Progenitor cell of endocrine pancreas (in vitro differentiated cells): Measurements from ENCODE around the gene OGG1. TPM values are rescaled to one million over a fixed set of nuclear protein-coding genes. Genes with fewer than 3 reads are reported as not detected.
A peak's percentile ranks its signal among the peaks of the same experiment; 100 is the strongest.

ENCODE experiments used
- DNase-seq: peaks from one replicate; pipeline ENCODE4 v3.0.0; 2021; ENCODE audit warnings: low spot score; ENCODE audit not compliant: unreplicated experiment
- H3K27ac Mint-ChIP-seq: 2 replicates; pipeline ENCODE4 v1.8.0; 2021; ENCODE audit warnings: mild to moderate bottlenecking, moderate library complexity, mixed read lengths
- H3K27me3 Mint-ChIP-seq: 2 replicates; pipeline ENCODE4 v1.8.0; 2021; ENCODE audit warnings: mixed read lengths
- H3K36me3 Mint-ChIP-seq: 2 replicates; pipeline ENCODE4 v1.8.0; 2022; ENCODE audit warnings: mixed read lengths; ENCODE audit not compliant: insufficient read depth
- H3K4me1 Mint-ChIP-seq: 2 replicates; pipeline ENCODE4 v1.8.0; 2021; ENCODE audit warnings: low read depth, mixed read lengths
- H3K4me3 Mint-ChIP-seq: 2 replicates; pipeline ENCODE4 v1.8.0; 2021; ENCODE audit warnings: low read depth, mild to moderate bottlenecking, moderate library complexity, mixed read lengths
- H3K9me3 Mint-ChIP-seq: 2 replicates; pipeline ENCODE4 v1.8.0; 2021; ENCODE audit warnings: low read depth, mixed read lengths
- CTCF ChIP-seq: fragments of 200-600 bp; sonication (generic); IDR thresholded peaks from one replicate; pipeline ENCODE4 v1.5.0; 2021; ENCODE audit warnings: antibody characterized with exemption, mild to moderate bottlenecking; ENCODE audit not compliant: unreplicated experiment
- total RNA-seq: library from RNA; stranded (reverse); gene quantifications from 2 replicates; pipeline ENCODE4 v1.2.1, GENCODE V29; 2021

OGG1 gene
- total RNA-seq, 1 donor from 2014 or later = 47.7 TPM

GRCh38 chr3:9765865-9766264 is 16.1 kb downstream of the OGG1 start:
- Mint-ChIP-seq H3K27me3 (no peaks in the 10 kb centered on the region), H3K27ac (no peak overlapping the region), H3K4me3 (no peak overlapping the region), H3K36me3 (peaks cover 6% of the 10 kb centered on the region), H3K4me1 (peaks cover 16% of the 10 kb centered on the region), H3K9me3 (no peaks in the 10 kb centered on the region)
- no peak for TF ChIP-seq CTCF
- DNase-seq = no peak

GRCh38 chr3:9767418-9767817 is 17.7 kb downstream of the OGG1 start:
- no peak for DNase-seq
- no peaks in the 10 kb centered on the region for H3K27me3 Mint-ChIP-seq
- H3K4me1 Mint-ChIP-seq = peaks cover 16% of the 10 kb centered on the region
- peaks cover 2% of the 10 kb centered on the region for H3K36me3 Mint-ChIP-seq
- no peak overlapping the region for H3K27ac Mint-ChIP-seq
- no peaks in the 10 kb centered on the region for H3K9me3 Mint-ChIP-seq
- no peak overlapping the region for H3K4me3 Mint-ChIP-seq
- no peak for TF ChIP-seq CTCF

- DNase-seq = no peak
- Mint-ChIP-seq H3K9me3 (no peaks in the 10 kb centered on the region), H3K27me3 (no peaks in the 10 kb centered on the region), H3K4me1 (peaks cover 16% of the 10 kb centered on the region), H3K4me3 (peak overlapping the region; percentile 80), H3K36me3 (peaks cover 2% of the 10 kb centered on the region), H3K27ac (no peak overlapping the region)
- TF ChIP-seq CTCF = no peak
Observed at GRCh38 chr3:9768141-9768775, 18.5 kb downstream of the OGG1 start.

- Mint-ChIP-seq H3K36me3 (peaks cover 2% of the 10 kb centered on the region), H3K9me3 (no peaks in the 10 kb centered on the region), H3K27me3 (no peaks in the 10 kb centered on the region), H3K27ac (peak overlapping the region; percentile 85), H3K4me3 (peak overlapping the region; percentile 80), H3K4me1 (peaks cover 16% of the 10 kb centered on the region)
- TF ChIP-seq CTCF = no peak
- DNase-seq = no peak
Observed at GRCh38 chr3:9769012-9769411, 19.3 kb downstream of the OGG1 start.

GRCh38 chr3:9769426-9770275 is 19.9 kb downstream of the OGG1 start, which contains the start of gene CAMK1:
Gene CAMK1, minus strand, starts transcription at chr3:9769947. Its CDS starts 2,198 bp downstream, at chr3:9767749.
- Mint-ChIP-seq H3K36me3 (peaks cover 2% of the 10 kb centered on the region), H3K27ac (peak within 1 kb of the TSS; percentile 85), H3K4me3 (peak within 1 kb of the TSS; percentile 80), H3K4me1 (peaks cover 16% of the 10 kb centered on the region), H3K9me3 (no peaks in the 10 kb centered on the region), H3K27me3 (no peaks in the 10 kb centered on the region)
- DNase-seq = peak; percentile 54
- no peak for TF ChIP-seq CTCF
